ENCODE data around the gene MAL. TPM values are rescaled to one million over a fixed set of nuclear protein-coding genes. Genes with fewer than 3 reads are reported as not detected.

MAL gene
- total RNA-seq, 2 donors from 2014 or later = 3.1 to 8.0 TPM

DNA sequence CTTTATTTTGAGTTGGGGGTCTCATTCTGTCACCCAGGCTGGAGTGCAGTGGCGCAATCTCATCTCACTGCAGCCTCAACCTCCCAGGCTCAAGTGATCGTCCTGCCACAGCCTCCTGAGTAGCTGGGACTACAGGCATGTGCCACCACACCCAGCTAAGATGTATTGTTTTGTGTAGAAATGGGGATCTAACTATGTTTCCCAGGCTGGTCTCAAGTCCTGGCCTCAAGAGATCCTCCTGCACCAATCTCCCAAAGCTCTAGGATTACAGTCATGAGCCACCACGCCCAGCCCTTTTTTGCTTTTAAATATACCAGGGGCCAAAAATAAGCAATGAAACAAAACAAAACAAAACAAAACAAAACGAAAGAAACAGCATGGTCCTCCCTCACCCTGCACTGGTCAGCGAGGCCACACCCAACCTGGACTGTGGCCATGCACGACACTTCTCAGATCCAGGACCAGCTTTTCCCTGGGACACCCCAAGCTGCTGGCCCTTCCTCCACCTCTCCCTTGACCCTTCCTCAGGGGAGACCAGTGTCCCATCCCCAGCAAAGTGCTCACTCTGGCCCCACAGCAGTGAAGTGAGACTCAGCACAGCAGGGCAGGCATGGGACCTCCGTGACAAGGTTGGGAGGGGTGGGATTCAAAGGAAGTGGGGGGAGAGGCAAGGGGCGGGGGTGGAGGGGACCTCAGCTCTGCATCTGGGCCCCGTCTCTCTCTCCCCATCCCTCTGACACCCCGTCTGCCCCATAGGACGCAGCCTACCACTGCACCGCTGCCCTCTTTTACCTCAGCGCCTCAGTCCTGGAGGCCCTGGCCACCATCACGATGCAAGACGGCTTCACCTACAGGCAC is 23.5 kb downstream of the MAL start:
- no peaks in the 10 kb centered on the region for H3K36me3 ChIP-seq
- no peaks in the 10 kb centered on the region for H3K9me3 ChIP-seq
- H3K27ac ChIP-seq = no peak overlapping the region
- no peak for DNase-seq (ENCODE audit: low spot score)
- H3K4me3 ChIP-seq = no peak overlapping the region
- TF ChIP-seq POLR2A (IDR thresholded peaks at IDR 0.05) (no peak), POLR2AphosphoS5 (IDR thresholded peaks at IDR 0.05) (no peak)
- TF ChIP-seq, protein P1, sequence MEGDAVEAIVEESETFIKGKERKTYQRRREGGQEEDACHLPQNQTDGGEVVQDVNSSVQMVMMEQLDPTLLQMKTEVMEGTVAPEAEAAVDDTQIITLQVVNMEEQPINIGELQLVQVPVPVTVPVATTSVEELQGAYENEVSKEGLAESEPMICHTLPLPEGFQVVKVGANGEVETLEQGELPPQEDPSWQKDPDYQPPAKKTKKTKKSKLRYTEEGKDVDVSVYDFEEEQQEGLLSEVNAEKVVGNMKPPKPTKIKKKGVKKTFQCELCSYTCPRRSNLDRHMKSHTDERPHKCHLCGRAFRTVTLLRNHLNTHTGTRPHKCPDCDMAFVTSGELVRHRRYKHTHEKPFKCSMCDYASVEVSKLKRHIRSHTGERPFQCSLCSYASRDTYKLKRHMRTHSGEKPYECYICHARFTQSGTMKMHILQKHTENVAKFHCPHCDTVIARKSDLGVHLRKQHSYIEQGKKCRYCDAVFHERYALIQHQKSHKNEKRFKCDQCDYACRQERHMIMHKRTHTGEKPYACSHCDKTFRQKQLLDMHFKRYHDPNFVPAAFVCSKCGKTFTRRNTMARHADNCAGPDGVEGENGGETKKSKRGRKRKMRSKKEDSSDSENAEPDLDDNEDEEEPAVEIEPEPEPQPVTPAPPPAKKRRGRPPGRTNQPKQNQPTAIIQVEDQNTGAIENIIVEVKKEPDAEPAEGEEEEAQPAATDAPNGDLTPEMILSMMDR (IDR thresholded peaks at IDR 0.05) = no peak
- intact Hi-C loops (cut with DNase I) = no loop called here
- H3K27me3 ChIP-seq (replicated peaks; ENCODE audit: insufficient read depth) = no peaks in the 10 kb centered on the region
- WGBS = 85% methylated on average over 15 of the region's 15 CpGs
- H3K4me1 ChIP-seq (replicated peaks) = no peaks in the 10 kb centered on the region

DNA sequence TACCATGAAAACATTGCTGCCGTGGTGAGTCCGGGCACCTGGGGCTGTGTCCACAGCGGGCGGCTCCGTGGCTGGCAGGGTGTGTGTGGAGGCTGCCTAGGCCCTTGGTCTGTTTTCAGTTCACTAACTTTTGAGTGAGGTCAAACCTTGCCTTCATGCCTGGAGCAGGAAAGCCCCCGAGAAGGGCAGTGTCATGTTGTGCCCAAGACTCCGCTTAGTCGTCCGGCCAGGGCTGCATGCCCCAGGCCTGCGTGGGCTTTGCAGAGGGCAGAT is 24.1 kb downstream of the MAL start:
- no peak overlapping the region for H3K27ac ChIP-seq
- no peaks in the 10 kb centered on the region for H3K4me1 ChIP-seq (replicated peaks)
- no peaks in the 10 kb centered on the region for H3K9me3 ChIP-seq
- no peaks in the 10 kb centered on the region for H3K36me3 ChIP-seq
- TF ChIP-seq, protein P1 (IDR thresholded peaks at IDR 0.05) = no peak
- TF ChIP-seq POLR2A (IDR thresholded peaks at IDR 0.05) = no peak
- TF ChIP-seq POLR2AphosphoS5 (IDR thresholded peaks at IDR 0.05) = no peak
- 95% methylated on average over 10 of the region's 10 CpGs for WGBS
- no peak for DNase-seq (ENCODE audit: low spot score)
- H3K27me3 ChIP-seq (replicated peaks; ENCODE audit: insufficient read depth) = no peaks in the 10 kb centered on the region
- H3K4me3 ChIP-seq = no peak overlapping the region
- intact Hi-C loops (cut with DNase I) = no loop called here

DNA sequence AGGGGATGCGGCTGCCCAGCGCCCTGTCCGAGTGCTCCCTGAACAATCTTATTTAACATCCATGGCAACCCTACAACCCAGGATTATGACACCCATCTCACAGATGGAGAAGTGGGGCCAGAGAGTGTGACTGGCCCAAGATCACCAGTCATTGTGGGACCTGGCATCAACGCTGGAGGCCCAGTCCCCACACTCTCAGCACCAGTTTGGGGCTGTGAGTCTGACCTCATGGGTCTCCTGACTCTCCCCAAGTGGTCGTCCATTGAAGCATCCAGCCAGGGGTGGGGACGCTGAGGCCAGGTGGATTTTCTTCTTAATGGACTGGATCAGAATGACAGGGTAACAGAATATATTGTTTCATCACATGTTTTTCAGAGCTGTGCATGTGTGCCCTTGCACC is 24.5 kb downstream of the MAL start:
- H3K4me1 ChIP-seq (replicated peaks) = no peaks in the 10 kb centered on the region
- no peaks in the 10 kb centered on the region for H3K27me3 ChIP-seq (replicated peaks; ENCODE audit: insufficient read depth)
- H3K9me3 ChIP-seq = no peaks in the 10 kb centered on the region
- H3K4me3 ChIP-seq = no peak overlapping the region
- TF ChIP-seq, protein P1 (IDR thresholded peaks at IDR 0.05) = no peak
- no peak for TF ChIP-seq POLR2AphosphoS5 (IDR thresholded peaks at IDR 0.05)
- no peak for TF ChIP-seq POLR2A (IDR thresholded peaks at IDR 0.05)
- H3K27ac ChIP-seq = no peak overlapping the region
- H3K36me3 ChIP-seq = no peaks in the 10 kb centered on the region
- DNase-seq (ENCODE audit: low spot score) = no peak
- WGBS = 94% methylated on average over 6 of the region's 6 CpGs
- intact Hi-C loops (cut with DNase I) = no loop called here

DNA sequence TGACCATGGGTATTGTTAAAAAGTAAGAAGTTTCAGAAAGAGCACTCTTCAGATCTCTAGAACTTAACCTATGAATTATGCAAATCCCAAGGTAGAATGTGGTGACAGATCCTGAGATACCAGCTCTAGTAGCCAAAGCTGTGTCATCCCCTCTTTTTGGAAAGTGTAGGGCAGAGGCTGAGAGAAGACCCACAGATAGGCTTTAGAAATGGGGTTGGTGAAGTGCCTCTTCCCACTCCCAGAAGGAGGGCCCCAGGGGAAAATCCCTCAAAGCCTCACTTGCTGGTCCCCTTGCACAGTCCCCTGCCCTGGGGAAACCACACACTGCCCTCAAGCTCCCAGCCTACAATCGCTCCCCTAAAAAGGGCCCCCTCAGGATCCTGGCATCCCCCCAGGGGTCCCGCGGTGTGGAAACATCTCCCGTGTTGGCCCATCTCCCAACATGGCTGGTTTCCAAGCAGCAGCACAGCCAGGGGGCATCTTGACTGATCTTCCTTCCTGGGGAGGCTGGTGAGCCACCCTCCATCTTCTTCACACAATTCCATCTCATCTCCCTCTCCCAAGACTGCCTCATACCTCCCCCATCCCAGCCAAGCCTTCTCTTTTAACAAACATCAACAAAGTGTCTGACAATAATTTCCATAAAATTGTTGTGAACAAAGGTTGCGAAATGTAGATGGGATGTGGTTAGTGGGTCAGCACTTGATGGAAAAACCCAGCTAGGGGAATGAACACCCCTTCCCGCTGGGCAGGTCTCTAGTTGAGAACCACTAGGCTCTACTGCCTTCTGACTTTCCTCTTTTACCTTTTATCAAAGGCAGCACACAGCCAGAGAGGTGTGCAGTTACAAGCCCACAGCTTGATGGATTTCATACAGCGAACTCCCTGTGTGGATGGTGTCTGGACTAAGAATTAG is 25.1 kb downstream of the MAL start:
- intact Hi-C loops (cut with DNase I) = no loop called here
- Histone ChIP-seq H3K27ac (no peak overlapping the region), H3K27me3 (replicated peaks; ENCODE audit: insufficient read depth) (no peaks in the 10 kb centered on the region), H3K4me3 (no peak overlapping the region), H3K4me1 (replicated peaks) (no peaks in the 10 kb centered on the region), H3K36me3 (no peaks in the 10 kb centered on the region), H3K9me3 (no peaks in the 10 kb centered on the region)
- 53% methylated on average over 6 of the region's 7 CpGs for WGBS
- DNase-seq (ENCODE audit: low spot score) = no peak
- TF ChIP-seq, protein P1 (IDR thresholded peaks at IDR 0.05) = no peak
- no peak for TF ChIP-seq POLR2A (IDR thresholded peaks at IDR 0.05)
- TF ChIP-seq POLR2AphosphoS5 (IDR thresholded peaks at IDR 0.05) = no peak

All from prostate gland (tissue), 2 donors.